ENCODE results near the gene NT5C1B. TPM values are rescaled to one million over a fixed set of nuclear protein-coding genes. Genes with fewer than 3 reads are reported as not detected.

The NT5C1B gene
- total RNA-seq, 2 donors from 2014 or later = not detected

GRCh38 chr2:18611184-18611583 is 21.8 kb upstream of the NT5C1B start:
- Histone ChIP-seq H3K27me3 (no peaks in the 10 kb centered on the region), H3K9me3 (no peaks in the 10 kb centered on the region), H3K4me3 (no peak overlapping the region), H3K36me3 (replicated peaks in 1 of 2; ENCODE audit: insufficient read depth in 1 of 2, low read depth in 2 of 2) (no peaks in the 10 kb centered on the region), H3K4me1 (no peaks in the 10 kb centered on the region), H3K27ac (no peak overlapping the region)
- 88 to 93% methylated on average over 5 of the region's 5 CpGs for WGBS, 2 donors
- no peak for ATAC-seq
- TF ChIP-seq POLR2A (IDR thresholded peaks at IDR 0.05) = no peak
- no peak for TF ChIP-seq CTCF (IDR thresholded peaks at IDR 0.05)
- no peak for DNase-seq
- intact Hi-C loops (cut with DNase I) = no loop called here

- Histone ChIP-seq H3K27me3 (no peaks in the 10 kb centered on the region), H3K9me3 (no peaks in the 10 kb centered on the region), H3K36me3 (replicated peaks in 1 of 2; ENCODE audit: insufficient read depth in 1 of 2, low read depth in 2 of 2) (no peaks in the 10 kb centered on the region), H3K27ac (no peak overlapping the region), H3K4me3 (no peak overlapping the region), H3K4me1 (no peaks in the 10 kb centered on the region)
- ATAC-seq = no peak
- WGBS, 2 donors = 79 to 92% methylated on average over 1 of the region's 1 CpG
- no peak for DNase-seq
- intact Hi-C loops (cut with DNase I) = no loop called here
- TF ChIP-seq CTCF (IDR thresholded peaks at IDR 0.05) (no peak), POLR2A (IDR thresholded peaks at IDR 0.05) (no peak)
Measured at GRCh38 chr2:18610651-18611050, 21.3 kb upstream of the NT5C1B start.

- ATAC-seq (no peak), DNase-seq (no peak)
- H3K9me3 ChIP-seq = no peaks in the 10 kb centered on the region
- no peaks in the 10 kb centered on the region for H3K36me3 ChIP-seq (replicated peaks in 1 of 2; ENCODE audit: insufficient read depth in 1 of 2, low read depth in 2 of 2)
- no peaks in the 10 kb centered on the region for H3K27me3 ChIP-seq
- H3K4me1 ChIP-seq = no peaks in the 10 kb centered on the region
- TF ChIP-seq POLR2A (IDR thresholded peaks at IDR 0.05) (no peak), CTCF (IDR thresholded peaks at IDR 0.05) (no peak)
- intact Hi-C loops (cut with DNase I) = no loop called here
- no peak overlapping the region for H3K27ac ChIP-seq
- WGBS, 2 donors = 75 to 86% methylated on average over 1 of the region's 1 CpG
- H3K4me3 ChIP-seq = no peak overlapping the region
Measured at GRCh38 chr2:18610090-18610489, 20.7 kb upstream of the NT5C1B start.

- Histone ChIP-seq H3K9me3 (no peaks in the 10 kb centered on the region), H3K27me3 (no peaks in the 10 kb centered on the region), H3K36me3 (replicated peaks in 1 of 2; ENCODE audit: insufficient read depth in 1 of 2, low read depth in 2 of 2) (no peaks in the 10 kb centered on the region), H3K4me3 (no peak overlapping the region), H3K27ac (no peak overlapping the region), H3K4me1 (peaks cover 11% of the 10 kb centered on the region)
- ATAC-seq (no peak), DNase-seq (no peak)
- intact Hi-C loops (cut with DNase I) = no loop called here
- no peak for TF ChIP-seq CTCF (IDR thresholded peaks at IDR 0.05)
- TF ChIP-seq POLR2A (IDR thresholded peaks at IDR 0.05) = no peak
Measured at GRCh38 chr2:18605115-18605514, 15.7 kb upstream of the NT5C1B start.

DNA sequence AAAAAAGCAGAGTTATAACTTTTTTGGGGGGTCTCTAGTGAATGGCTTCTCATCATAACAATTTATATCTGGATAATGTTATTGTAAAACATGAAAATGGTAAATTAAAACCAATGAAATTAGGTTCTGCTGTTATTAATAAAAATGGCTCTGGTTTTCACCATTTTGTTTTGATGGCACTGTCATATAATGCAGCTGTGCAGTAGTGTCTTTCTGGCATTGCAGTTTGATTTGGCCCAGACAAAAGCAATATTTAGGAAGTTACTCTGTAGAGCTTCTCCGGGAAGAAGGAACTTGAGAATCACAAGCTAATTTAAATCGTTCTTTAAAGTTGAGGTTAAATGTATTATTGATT is 15.1 kb upstream of the NT5C1B start:
- no peak for ATAC-seq
- Histone ChIP-seq H3K9me3 (no peaks in the 10 kb centered on the region), H3K27me3 (no peaks in the 10 kb centered on the region), H3K4me3 (no peak overlapping the region), H3K36me3 (replicated peaks in 1 of 2; ENCODE audit: insufficient read depth in 1 of 2, low read depth in 2 of 2) (no peaks in the 10 kb centered on the region), H3K27ac (no peak overlapping the region), H3K4me1 (peaks cover 11% of the 10 kb centered on the region)
- intact Hi-C loops (cut with DNase I) = no loop called here
- no peak for DNase-seq
- TF ChIP-seq CTCF (IDR thresholded peaks at IDR 0.05) (no peak), POLR2A (IDR thresholded peaks at IDR 0.05) (no peak)
- 77 to 80% methylated on average over 2 of the region's 2 CpGs for WGBS, 2 donors

Measured in body of pancreas (tissue), 4 donors.